SK-N-SH treated with all-trans-retinoic acid at 6 μM for 48 hours (cell line): ENCODE measurements around the gene NFE2L1.
A peak's percentile ranks its signal among the peaks of the same experiment; 100 is the strongest.

Experiments used
- ATAC-seq: fragments of 200-7000 bp; cut with Tn5 transposase; 3 replicates; pipeline ENCODE4 v1.9.1; 2020; ENCODE audit warnings: mild to moderate bottlenecking, moderate library complexity
- ARNTL ChIP-seq: fragments of 450-650 bp; formaldehyde crosslinking; IDR thresholded peaks from 2 replicates; pipeline ENCODE4 v1.5.0; 2020; ENCODE audit warnings: low read depth, mild to moderate bottlenecking, moderate library complexity, borderline replicate concordance
- BACH2 ChIP-seq: fragments of 250-450 bp; sonication (Bioruptor Pico); IDR thresholded peaks from 2 replicates; pipeline ENCODE4 v1.9.0; 2021; ENCODE audit warnings: mild to moderate bottlenecking, borderline replicate concordance
- CREB5 ChIP-seq: fragments of 250-450 bp; sonication (Bioruptor Pico); IDR thresholded peaks from 2 replicates; pipeline ENCODE4 v1.5.1; 2020; ENCODE audit warnings: low read depth, mild to moderate bottlenecking, moderate library complexity
- CSDC2 ChIP-seq: fragments of 250-450 bp; sonication (Bioruptor Pico); IDR thresholded peaks from 2 replicates; pipeline ENCODE4 v1.5.0; 2020; ENCODE audit warnings: mild to moderate bottlenecking, moderate library complexity
- CSRNP3 ChIP-seq: fragments of 250-450 bp; sonication (Bioruptor Pico); IDR thresholded peaks from 2 replicates; pipeline ENCODE4 v1.5.1; 2021; ENCODE audit warnings: mild to moderate bottlenecking, moderate library complexity
- ESRRG ChIP-seq: fragments of 250-450 bp; sonication (Bioruptor Pico); IDR thresholded peaks from 2 replicates; pipeline ENCODE4 v1.6.1; 2021; ENCODE audit warnings: mild to moderate bottlenecking
- GLIS3 ChIP-seq: fragments of 250-450 bp; sonication (Bioruptor Pico); IDR thresholded peaks from 2 replicates; pipeline ENCODE4 v1.5.0; 2020; ENCODE audit warnings: mild to moderate bottlenecking, moderate library complexity
- ISL1 ChIP-seq: fragments of 250-450 bp; sonication (Bioruptor Pico); IDR thresholded peaks from 2 replicates; pipeline ENCODE4 v2.1.2; 2022; ENCODE audit warnings: mild to moderate bottlenecking, moderate library complexity
- OSR1 ChIP-seq: fragments of 250-450 bp; sonication (Bioruptor Pico); IDR thresholded peaks from 2 replicates; pipeline ENCODE4 v1.8.0; 2022; ENCODE audit warnings: moderate library complexity, mild to moderate bottlenecking, inconsistent platforms
- PPARA ChIP-seq: fragments of 250-450 bp; sonication (Bioruptor Pico); IDR thresholded peaks from 2 replicates; pipeline ENCODE4 v1.5.0; 2020; ENCODE audit warnings: mild to moderate bottlenecking, borderline replicate concordance
- RARB ChIP-seq: fragments of 250-450 bp; sonication (Bioruptor Pico); IDR thresholded peaks from 2 replicates; pipeline ENCODE4 v1.8.0; 2021; ENCODE audit warnings: mild to moderate bottlenecking, moderate library complexity
- SNAI2 ChIP-seq: fragments of 250-450 bp; sonication (Bioruptor Pico); IDR thresholded peaks from 2 replicates; pipeline ENCODE4 v1.5.0; 2020; ENCODE audit warnings: mild to moderate bottlenecking, moderate library complexity
- TCF4 ChIP-seq: fragments of 250-450 bp; sonication (Bioruptor Pico); IDR thresholded peaks from 2 replicates; pipeline ENCODE4 v1.8.0; 2021; ENCODE audit warnings: mild to moderate bottlenecking, moderate library complexity, borderline replicate concordance
- TOX ChIP-seq: fragments of 250-450 bp; sonication (Bioruptor Pico); IDR thresholded peaks from 2 replicates; pipeline ENCODE4 v1.8.0; 2021; ENCODE audit warnings: mild to moderate bottlenecking, moderate library complexity, borderline replicate concordance
- ZC3H10 ChIP-seq: fragments of 250-450 bp; sonication (Bioruptor Pico); IDR thresholded peaks from 2 replicates; pipeline ENCODE4 v1.5.1; 2021; ENCODE audit warnings: mild to moderate bottlenecking, moderate library complexity
- ZFP3 ChIP-seq: fragments of 250-450 bp; sonication (Bioruptor Pico); IDR thresholded peaks from 2 replicates; pipeline ENCODE4 v1.5.0; 2020; ENCODE audit warnings: mild to moderate bottlenecking, moderate library complexity
- ZFP30 ChIP-seq: fragments of 450-650 bp; formaldehyde crosslinking; IDR thresholded peaks from 2 replicates; pipeline ENCODE4 v1.5.0; 2022; ENCODE audit warnings: mild to moderate bottlenecking, moderate library complexity
- ZNF565 ChIP-seq: fragments of 450-650 bp; formaldehyde crosslinking; conservative IDR thresholded peaks from 2 replicates; pipeline ENCODE4 v1.5.0; 2020; ENCODE audit warnings: low read depth, mild to moderate bottlenecking, moderate library complexity
- ZNF70 ChIP-seq: fragments of 450-650 bp; formaldehyde crosslinking; IDR thresholded peaks from 2 replicates; pipeline ENCODE4 v1.5.0; 2020; ENCODE audit warnings: mild to moderate bottlenecking, moderate library complexity
- ZNF8 ChIP-seq: fragments of 450-650 bp; formaldehyde crosslinking; IDR thresholded peaks from 2 replicates; pipeline ENCODE4 v1.5.0; 2020; ENCODE audit warnings: mild to moderate bottlenecking, moderate library complexity
- TF ChIP-seq, protein P1 (sequence below): fragments of 250-450 bp; sonication (Bioruptor Pico); IDR thresholded peaks from 2 replicates; pipeline ENCODE4 v1.5.0; 2020; ENCODE audit warnings: mild to moderate bottlenecking, moderate library complexity
- TF ChIP-seq, protein P2 (sequence below): fragments of 250-450 bp; sonication (Bioruptor Pico); IDR thresholded peaks from 2 replicates; pipeline ENCODE4 v1.8.0; 2021; ENCODE audit warnings: low read depth, mild to moderate bottlenecking, moderate library complexity, borderline replicate concordance
- TF ChIP-seq, protein P3 (sequence below): fragments of 250-450 bp; sonication (Bioruptor Pico); IDR thresholded peaks from 2 replicates; pipeline ENCODE4 v1.8.0; 2020; ENCODE audit warnings: mild to moderate bottlenecking, moderate library complexity, borderline replicate concordance

The NFE2L1 gene

GRCh38 chr17:48002916-48003416 lies 45.2 kb upstream of the NFE2L1 start:
- ATAC-seq, result peak; percentile 67
- TF ChIP-seq TCF4, result peak; percentile 27
- TF ChIP-seq ESRRG, result no peak
- no peak for TF ChIP-seq PPARA (CRISPR knock-in tag)
- TF ChIP-seq RARB (CRISPR knock-in tag), result no peak
- no peak for TF ChIP-seq ZC3H10 (CRISPR knock-in tag)
- no peak for TF ChIP-seq ZFP30 (CRISPR knock-in tag)
- TF ChIP-seq, protein P1, sequence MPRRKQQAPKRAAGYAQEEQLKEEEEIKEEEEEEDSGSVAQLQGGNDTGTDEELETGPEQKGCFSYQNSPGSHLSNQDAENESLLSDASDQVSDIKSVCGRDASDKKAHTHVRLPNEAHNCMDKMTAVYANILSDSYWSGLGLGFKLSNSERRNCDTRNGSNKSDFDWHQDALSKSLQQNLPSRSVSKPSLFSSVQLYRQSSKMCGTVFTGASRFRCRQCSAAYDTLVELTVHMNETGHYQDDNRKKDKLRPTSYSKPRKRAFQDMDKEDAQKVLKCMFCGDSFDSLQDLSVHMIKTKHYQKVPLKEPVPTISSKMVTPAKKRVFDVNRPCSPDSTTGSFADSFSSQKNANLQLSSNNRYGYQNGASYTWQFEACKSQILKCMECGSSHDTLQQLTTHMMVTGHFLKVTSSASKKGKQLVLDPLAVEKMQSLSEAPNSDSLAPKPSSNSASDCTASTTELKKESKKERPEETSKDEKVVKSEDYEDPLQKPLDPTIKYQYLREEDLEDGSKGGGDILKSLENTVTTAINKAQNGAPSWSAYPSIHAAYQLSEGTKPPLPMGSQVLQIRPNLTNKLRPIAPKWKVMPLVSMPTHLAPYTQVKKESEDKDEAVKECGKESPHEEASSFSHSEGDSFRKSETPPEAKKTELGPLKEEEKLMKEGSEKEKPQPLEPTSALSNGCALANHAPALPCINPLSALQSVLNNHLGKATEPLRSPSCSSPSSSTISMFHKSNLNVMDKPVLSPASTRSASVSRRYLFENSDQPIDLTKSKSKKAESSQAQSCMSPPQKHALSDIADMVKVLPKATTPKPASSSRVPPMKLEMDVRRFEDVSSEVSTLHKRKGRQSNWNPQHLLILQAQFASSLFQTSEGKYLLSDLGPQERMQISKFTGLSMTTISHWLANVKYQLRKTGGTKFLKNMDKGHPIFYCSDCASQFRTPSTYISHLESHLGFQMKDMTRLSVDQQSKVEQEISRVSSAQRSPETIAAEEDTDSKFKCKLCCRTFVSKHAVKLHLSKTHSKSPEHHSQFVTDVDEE (CRISPR knock-in tag), result peak; percentile 84
- TF ChIP-seq, protein P2, sequence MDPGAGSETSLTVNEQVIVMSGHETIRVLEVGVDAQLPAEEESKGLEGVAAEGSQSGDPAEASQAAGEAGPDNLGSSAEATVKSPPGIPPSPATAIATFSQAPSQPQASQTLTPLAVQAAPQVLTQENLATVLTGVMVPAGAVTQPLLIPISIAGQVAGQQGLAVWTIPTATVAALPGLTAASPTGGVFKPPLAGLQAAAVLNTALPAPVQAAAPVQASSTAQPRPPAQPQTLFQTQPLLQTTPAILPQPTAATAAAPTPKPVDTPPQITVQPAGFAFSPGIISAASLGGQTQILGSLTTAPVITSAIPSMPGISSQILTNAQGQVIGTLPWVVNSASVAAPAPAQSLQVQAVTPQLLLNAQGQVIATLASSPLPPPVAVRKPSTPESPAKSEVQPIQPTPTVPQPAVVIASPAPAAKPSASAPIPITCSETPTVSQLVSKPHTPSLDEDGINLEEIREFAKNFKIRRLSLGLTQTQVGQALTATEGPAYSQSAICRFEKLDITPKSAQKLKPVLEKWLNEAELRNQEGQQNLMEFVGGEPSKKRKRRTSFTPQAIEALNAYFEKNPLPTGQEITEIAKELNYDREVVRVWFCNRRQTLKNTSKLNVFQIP (CRISPR knock-in tag), result no peak
- peak; percentile 68; the same call in 1 of the 2 replicates for TF ChIP-seq CSDC2 (CRISPR knock-in tag)
- TF ChIP-seq ZNF70 (CRISPR knock-in tag), result no peak
- peak; percentile 50; the same call in 1 of the 2 replicates for TF ChIP-seq CSRNP3 (CRISPR knock-in tag)
- no peak for TF ChIP-seq ZNF8 (CRISPR knock-in tag)
- 0 out of 2 replicates have a peak, but pooled peaks have one; percentile 30 for TF ChIP-seq GLIS3 (CRISPR knock-in tag)
- no peak for TF ChIP-seq ZFP3 (CRISPR knock-in tag)
- no peak for TF ChIP-seq ARNTL (CRISPR knock-in tag)
- TF ChIP-seq OSR1 (CRISPR knock-in tag), result no peak
- TF ChIP-seq, protein P3, sequence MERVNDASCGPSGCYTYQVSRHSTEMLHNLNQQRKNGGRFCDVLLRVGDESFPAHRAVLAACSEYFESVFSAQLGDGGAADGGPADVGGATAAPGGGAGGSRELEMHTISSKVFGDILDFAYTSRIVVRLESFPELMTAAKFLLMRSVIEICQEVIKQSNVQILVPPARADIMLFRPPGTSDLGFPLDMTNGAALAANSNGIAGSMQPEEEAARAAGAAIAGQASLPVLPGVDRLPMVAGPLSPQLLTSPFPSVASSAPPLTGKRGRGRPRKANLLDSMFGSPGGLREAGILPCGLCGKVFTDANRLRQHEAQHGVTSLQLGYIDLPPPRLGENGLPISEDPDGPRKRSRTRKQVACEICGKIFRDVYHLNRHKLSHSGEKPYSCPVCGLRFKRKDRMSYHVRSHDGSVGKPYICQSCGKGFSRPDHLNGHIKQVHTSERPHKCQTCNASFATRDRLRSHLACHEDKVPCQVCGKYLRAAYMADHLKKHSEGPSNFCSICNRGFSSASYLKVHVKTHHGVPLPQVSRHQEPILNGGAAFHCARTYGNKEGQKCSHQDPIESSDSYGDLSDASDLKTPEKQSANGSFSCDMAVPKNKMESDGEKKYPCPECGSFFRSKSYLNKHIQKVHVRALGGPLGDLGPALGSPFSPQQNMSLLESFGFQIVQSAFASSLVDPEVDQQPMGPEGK (CRISPR knock-in tag), result peak; percentile 56; the same call in 1 of the 2 replicates
- no peak for TF ChIP-seq SNAI2 (CRISPR knock-in tag)
- TF ChIP-seq BACH2 (CRISPR knock-in tag), result no peak
- TF ChIP-seq ZNF565, result no peak; the same call in 1 of the 2 replicates
- no peak for TF ChIP-seq TOX (CRISPR knock-in tag)
- 0 out of 2 replicates have a peak, but pooled peaks have one; percentile 27 for TF ChIP-seq ISL1 (CRISPR knock-in tag)
- no peak for TF ChIP-seq CREB5 (CRISPR knock-in tag)

- ATAC-seq, result peak; percentile 56
- TF ChIP-seq ZFP30 (CRISPR knock-in tag), result 0 out of 2 replicates have a peak, but pooled peaks have one; percentile 23
- TF ChIP-seq ZFP3 (CRISPR knock-in tag), result peak; percentile 34; the same call in 1 of the 2 replicates
- TF ChIP-seq, protein P2 (CRISPR knock-in tag), result no peak
- no peak for TF ChIP-seq TOX (CRISPR knock-in tag)
- peak; percentile 99 for TF ChIP-seq TCF4
- peak; percentile 45; the same call in 1 of the 2 replicates for TF ChIP-seq CREB5 (CRISPR knock-in tag)
- TF ChIP-seq, protein P3 (CRISPR knock-in tag), result peak; percentile 90
- TF ChIP-seq RARB (CRISPR knock-in tag), result no peak
- TF ChIP-seq ZC3H10 (CRISPR knock-in tag), result no peak
Measured at GRCh38 chr17:48003417-48004151, 44.6 kb upstream of the NFE2L1 start.
